ENCODE data around the gene MOCS1. TPM values are rescaled to one million over a fixed set of nuclear protein-coding genes. Genes with fewer than 3 reads are reported as not detected.

Gene MOCS1
- total and polyA plus RNA-seq, 2 donors (not counting 1 experiment from before 2014, with no cell fraction given), result 0.15 TPM; not detected in 1

DNA sequence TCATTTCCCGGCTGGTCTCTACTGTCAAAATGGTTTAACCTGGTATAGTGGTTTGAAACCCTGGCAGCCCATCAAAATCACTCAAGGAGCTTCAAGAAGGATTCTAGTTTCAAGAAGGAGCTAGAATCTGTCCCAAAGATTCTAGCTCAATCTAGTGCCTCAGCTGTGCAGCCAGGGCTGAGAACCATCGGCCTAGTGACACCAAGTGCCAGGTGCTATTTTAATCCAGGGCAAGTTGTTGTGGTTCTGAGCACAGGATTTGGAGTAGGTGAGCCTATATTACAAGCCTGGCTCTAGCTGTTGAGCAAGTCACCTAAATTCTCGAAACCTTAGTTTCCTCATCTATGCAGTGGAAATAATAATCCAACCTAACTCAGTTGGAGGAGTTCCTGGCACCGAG, 3.7 kb downstream of the MOCS1 start:
- Histone ChIP-seq H3K79me2 (ENCODE audit: control insufficient read depth, insufficient read depth, low read length) (no peaks in the 10 kb centered on the region), H3K4me1 (ENCODE audit: control insufficient read depth in 2 of 2, insufficient read depth in 2 of 2, low read length in 2 of 2) (peaks cover 0 to 4% of the 10 kb centered on the region in 2 donors), H4K20me1 (ENCODE audit: control insufficient read depth, insufficient read depth, low read length, poor library complexity, severe bottlenecking) (no peaks in the 10 kb centered on the region), H2AFZ (ENCODE audit: insufficient read depth, low read depth, low read length, poor library complexity, severe bottlenecking) (no peak overlapping the region), H3K36me3 (replicated peaks in 1 of 2; ENCODE audit: control extremely low read depth in 1 of 2, control insufficient read depth in 1 of 2, extremely low read depth in 1 of 2, insufficient read depth in 2 of 2, low read length in 1 of 2) (no peaks in the 10 kb centered on the region), H3K4me2 (replicated peaks; ENCODE audit: low read depth, low read length, poor library complexity, severe bottlenecking) (no peak overlapping the region), H3K9ac (ENCODE audit: low read length) (no peak overlapping the region), H3K27me3 (replicated peaks in 1 of 4; ENCODE audit: control extremely low read depth in 1 of 4, control insufficient read depth in 3 of 4, insufficient read depth in 4 of 4, low read length in 3 of 4) (peaks cover 0 to 13% (median 12%) of the 10 kb centered on the region in 4 experiments), H3K4me3 (ENCODE audit: control extremely low read depth in 1 of 5, extremely low read depth in 1 of 5, insufficient read depth in 1 of 5, low read depth in 2 of 5, low read length in 4 of 5) (no peak overlapping the region), H3K27ac (ENCODE audit: low read length in 2 of 2) (no peak overlapping the region), H3K9me3 (ENCODE audit: control extremely low read depth in 1 of 3, control insufficient read depth in 2 of 3, insufficient read depth in 1 of 3, low read length in 2 of 3) (peaks cover 0 to 16% (median 0%) of the 10 kb centered on the region in 3 donors)
- ChIA-PET POLR2A (no interaction called here), CTCF (no interaction called here)
- no peak overlapping the region for H3K27ac Mint-ChIP-seq
- ATAC-seq (ENCODE audit: low read depth) (no peak), DNase-seq (no peak)
- TF ChIP-seq, protein P1, sequence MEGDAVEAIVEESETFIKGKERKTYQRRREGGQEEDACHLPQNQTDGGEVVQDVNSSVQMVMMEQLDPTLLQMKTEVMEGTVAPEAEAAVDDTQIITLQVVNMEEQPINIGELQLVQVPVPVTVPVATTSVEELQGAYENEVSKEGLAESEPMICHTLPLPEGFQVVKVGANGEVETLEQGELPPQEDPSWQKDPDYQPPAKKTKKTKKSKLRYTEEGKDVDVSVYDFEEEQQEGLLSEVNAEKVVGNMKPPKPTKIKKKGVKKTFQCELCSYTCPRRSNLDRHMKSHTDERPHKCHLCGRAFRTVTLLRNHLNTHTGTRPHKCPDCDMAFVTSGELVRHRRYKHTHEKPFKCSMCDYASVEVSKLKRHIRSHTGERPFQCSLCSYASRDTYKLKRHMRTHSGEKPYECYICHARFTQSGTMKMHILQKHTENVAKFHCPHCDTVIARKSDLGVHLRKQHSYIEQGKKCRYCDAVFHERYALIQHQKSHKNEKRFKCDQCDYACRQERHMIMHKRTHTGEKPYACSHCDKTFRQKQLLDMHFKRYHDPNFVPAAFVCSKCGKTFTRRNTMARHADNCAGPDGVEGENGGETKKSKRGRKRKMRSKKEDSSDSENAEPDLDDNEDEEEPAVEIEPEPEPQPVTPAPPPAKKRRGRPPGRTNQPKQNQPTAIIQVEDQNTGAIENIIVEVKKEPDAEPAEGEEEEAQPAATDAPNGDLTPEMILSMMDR (IDR thresholded peaks at IDR 0.05), result no peak
- no peak for TF ChIP-seq EZH2 (IDR thresholded peaks at IDR 0.05; ENCODE audit: borderline replicate concordance, insufficient read depth, low read depth, low read length, poor library complexity, severe bottlenecking)
- H3K9me3 Mint-ChIP-seq (ENCODE audit: insufficient read depth), result no peaks in the 10 kb centered on the region
- intact Hi-C loops (cut with micrococcal nuclease), result no loop called here
- peaks cover 5% of the 10 kb centered on the region for H3K4me1 Mint-ChIP-seq
- 86% methylated on average over 2 of the region's 4 CpGs for WGBS (ENCODE audit: insufficient coverage)
- H3K4me3 Mint-ChIP-seq, result no peak overlapping the region
- peaks cover 27% of the 10 kb centered on the region for H3K27me3 Mint-ChIP-seq

DNA sequence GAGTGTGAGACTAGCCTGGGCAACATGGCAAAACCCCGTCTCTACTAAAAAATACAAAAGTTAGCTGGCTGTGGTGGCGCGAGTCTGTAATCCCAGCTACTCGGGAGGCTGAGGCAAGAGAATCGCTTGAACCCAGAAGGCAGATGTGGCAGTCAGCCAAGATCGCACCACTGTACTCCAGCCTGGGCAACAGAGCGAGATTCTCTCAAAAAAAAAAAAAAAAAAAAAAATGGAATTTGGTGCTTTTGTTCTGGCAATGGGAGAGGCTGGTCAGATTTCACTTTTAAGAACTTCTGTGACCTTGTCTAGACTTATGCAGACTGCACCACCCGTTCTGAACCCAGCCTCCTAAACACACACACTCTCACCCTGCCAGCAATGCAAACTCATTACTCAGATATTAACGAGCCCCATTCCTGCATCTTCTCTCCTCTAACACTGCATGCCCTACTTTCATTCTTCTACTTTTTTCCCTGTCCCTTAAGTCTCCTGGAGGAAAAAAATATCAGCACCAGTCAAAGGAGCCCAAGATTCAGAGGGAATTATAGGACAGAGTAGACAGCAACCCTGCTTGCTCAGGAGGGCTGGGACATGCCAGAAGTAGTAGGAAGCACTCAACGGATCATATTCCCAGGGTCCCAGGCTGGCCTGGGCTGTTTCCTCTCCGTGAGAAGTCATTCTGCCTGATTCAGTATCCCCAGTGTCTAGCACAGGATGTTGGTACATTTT, 4.4 kb downstream of the MOCS1 start:
- WGBS (ENCODE audit: insufficient coverage), result 97% methylated on average over 10 of the region's 11 CpGs
- Histone ChIP-seq H3K4me2 (replicated peaks; ENCODE audit: low read depth, low read length, poor library complexity, severe bottlenecking) (no peak overlapping the region), H3K27me3 (replicated peaks in 1 of 4; ENCODE audit: control extremely low read depth in 1 of 4, control insufficient read depth in 3 of 4, insufficient read depth in 4 of 4, low read length in 3 of 4) (peaks cover 0 to 10% (median 6%) of the 10 kb centered on the region in 4 experiments), H3K27ac (ENCODE audit: low read length in 2 of 2) (no peak overlapping the region), H3K36me3 (replicated peaks in 1 of 2; ENCODE audit: control extremely low read depth in 1 of 2, control insufficient read depth in 1 of 2, extremely low read depth in 1 of 2, insufficient read depth in 2 of 2, low read length in 1 of 2) (no peaks in the 10 kb centered on the region), H4K20me1 (ENCODE audit: control insufficient read depth, insufficient read depth, low read length, poor library complexity, severe bottlenecking) (no peaks in the 10 kb centered on the region), H3K4me1 (ENCODE audit: control insufficient read depth in 2 of 2, insufficient read depth in 2 of 2, low read length in 2 of 2) (peaks cover 0 to 4% of the 10 kb centered on the region in 2 donors), H3K79me2 (ENCODE audit: control insufficient read depth, insufficient read depth, low read length) (no peaks in the 10 kb centered on the region), H3K9me3 (ENCODE audit: control extremely low read depth in 1 of 3, control insufficient read depth in 2 of 3, insufficient read depth in 1 of 3, low read length in 2 of 3) (peaks cover 0 to 19% (median 0%) of the 10 kb centered on the region in 3 donors), H2AFZ (ENCODE audit: insufficient read depth, low read depth, low read length, poor library complexity, severe bottlenecking) (no peak overlapping the region), H3K4me3 (ENCODE audit: control extremely low read depth in 1 of 5, extremely low read depth in 1 of 5, insufficient read depth in 1 of 5, low read depth in 2 of 5, low read length in 4 of 5) (no peak overlapping the region), H3K9ac (ENCODE audit: low read length) (no peak overlapping the region)
- CTCF ChIA-PET, result no interaction called here
- Mint-ChIP-seq H3K4me1 (peaks cover 5% of the 10 kb centered on the region), H3K4me3 (no peak overlapping the region), H3K9me3 (ENCODE audit: insufficient read depth) (no peaks in the 10 kb centered on the region), H3K27me3 (peaks cover 21% of the 10 kb centered on the region), H3K27ac (no peak overlapping the region)
- TF ChIP-seq, protein P1 (IDR thresholded peaks at IDR 0.05), result no peak
- no peak for TF ChIP-seq EZH2 (IDR thresholded peaks at IDR 0.05; ENCODE audit: borderline replicate concordance, insufficient read depth, low read depth, low read length, poor library complexity, severe bottlenecking)
- intact Hi-C loops (cut with micrococcal nuclease), result no loop called here
- POLR2A ChIA-PET, result no interaction called here
- ATAC-seq (ENCODE audit: low read depth), result no peak
- no peak for DNase-seq

Data from B cell (primary cell).